HG02970 (cell line): Measurements from ENCODE around the gene CDH23.

Source experiments
- ATAC-seq: cut with Tn5 transposase; IDR thresholded peaks from one replicate; pipeline ENCODE4 v1.9.1; 2021; ENCODE audit warnings: mild to moderate bottlenecking, moderate library complexity, moderate number of reproducible peaks; ENCODE audit not compliant: unreplicated experiment, low FRiP score

The CDH23 gene

DNA sequence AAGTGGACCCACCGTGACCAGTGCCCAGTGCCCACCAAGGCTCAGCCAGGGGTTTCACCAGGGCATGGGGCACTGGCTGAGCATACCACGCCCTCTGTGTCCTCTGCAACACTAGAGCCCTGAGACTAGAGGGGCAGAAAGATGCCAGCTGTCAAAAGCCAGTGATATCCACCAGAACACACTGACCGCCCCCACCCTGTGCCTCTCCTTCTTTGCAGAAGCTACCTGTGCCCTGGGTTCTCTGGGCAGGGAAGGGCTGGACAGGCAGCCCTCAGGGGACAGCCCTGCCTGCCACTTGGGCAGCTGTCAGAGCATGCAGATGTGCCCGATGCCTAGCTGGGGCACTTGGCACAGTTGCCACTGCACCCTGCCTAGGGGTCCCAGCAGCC lies 376.1 kb downstream of the CDH23 start:
- ATAC-seq: no peak

GRCh38 chr10:71773221-71773971 lies 376.7 kb downstream of the CDH23 start, which contains the start of gene VSIR:
TSS of gene VSIR (minus strand) at chr10:71773520. CDS start at chr10:71773439, 81 bp downstream.
- ATAC-seq: peak; percentile 65

GRCh38 chr10:71774916-71775702 lies 378.4 kb downstream of the CDH23 start:
- ATAC-seq: no peak

GRCh38 chr10:71776481-71776925 lies 379.8 kb downstream of the CDH23 start:
- no peak for ATAC-seq

- ATAC-seq: no peak
Measured at GRCh38 chr10:71777213-71777985, 380.7 kb downstream of the CDH23 start.

- no peak for ATAC-seq
Measured at GRCh38 chr10:71778071-71778825, 381.5 kb downstream of the CDH23 start.

DNA sequence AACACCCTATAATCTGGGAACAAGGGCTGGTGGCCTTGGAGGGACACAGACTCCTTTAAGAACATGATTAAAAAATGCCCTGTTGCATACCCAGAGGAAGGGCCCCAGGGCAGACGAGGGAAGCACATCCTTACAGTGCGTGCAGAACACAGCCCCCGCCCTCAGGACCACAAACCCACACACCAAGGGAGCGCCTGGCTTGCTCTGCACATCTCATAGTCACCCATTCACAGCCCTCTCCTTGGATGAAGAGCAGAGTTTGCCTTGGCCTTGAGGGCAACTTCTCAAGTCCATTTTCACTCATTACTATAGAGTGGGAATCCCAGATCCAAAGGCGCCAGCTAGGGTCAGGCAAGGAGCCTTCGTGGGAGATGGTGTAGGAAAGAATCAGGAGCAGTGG lies 382.9 kb downstream of the CDH23 start:
- no peak for ATAC-seq

GRCh38 chr10:71780156-71780555 lies 383.4 kb downstream of the CDH23 start:
- ATAC-seq: no peak

DNA sequence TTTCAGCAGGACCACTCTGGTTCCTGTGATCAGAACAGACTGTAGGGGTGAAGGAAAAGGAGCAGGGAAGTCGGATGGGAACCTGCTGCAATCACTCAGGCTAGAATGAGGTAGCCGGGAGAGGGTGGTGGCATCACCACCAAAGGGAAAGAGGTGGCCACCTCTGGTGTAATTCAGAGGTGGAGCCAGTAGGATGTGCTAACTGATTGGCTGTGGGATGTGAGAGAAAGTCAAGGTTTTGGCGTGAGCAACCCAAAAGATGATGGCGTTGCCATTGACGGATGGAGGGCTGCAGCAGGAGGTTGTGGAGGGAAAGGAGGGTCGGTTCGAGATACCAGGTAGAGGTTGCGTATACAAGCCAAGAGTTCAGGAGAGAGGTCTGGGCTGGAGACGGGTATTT lies 384.0 kb downstream of the CDH23 start:
- ATAC-seq: no peak

DNA sequence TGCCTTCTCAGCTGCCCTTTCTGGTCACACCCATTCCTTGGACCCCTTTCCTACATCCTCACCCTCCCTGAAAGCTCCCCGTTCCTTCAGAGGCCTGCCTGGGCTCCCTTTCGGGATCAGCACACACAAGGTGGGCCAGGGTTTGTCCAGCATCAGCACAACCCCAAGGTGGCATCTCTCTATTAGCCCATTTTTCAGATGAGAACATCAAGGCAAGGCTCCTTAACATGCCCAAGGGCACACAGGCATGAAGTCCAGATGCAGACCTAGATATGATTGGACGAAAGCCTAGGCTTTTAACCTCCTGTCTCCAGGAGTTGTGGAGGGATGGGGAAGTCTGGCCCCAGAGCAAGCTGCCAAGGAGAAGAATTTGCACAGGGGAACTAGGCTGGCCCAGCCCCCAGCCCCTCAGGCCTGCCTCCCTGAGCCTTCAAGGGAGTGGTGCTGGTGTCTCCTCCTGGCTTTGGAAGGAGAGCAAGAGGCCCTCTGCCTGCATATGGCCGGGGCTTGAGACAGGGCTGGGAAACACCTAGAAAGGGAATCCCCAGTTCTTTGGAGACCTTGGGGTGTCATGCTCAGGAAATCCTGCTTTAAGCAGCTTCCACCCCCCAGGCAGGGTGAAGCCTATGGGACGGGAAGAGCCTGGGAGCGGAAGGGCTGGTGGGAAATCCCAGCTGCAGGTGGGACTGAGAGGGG lies 385.6 kb downstream of the CDH23 start:
- ATAC-seq: no peak

DNA sequence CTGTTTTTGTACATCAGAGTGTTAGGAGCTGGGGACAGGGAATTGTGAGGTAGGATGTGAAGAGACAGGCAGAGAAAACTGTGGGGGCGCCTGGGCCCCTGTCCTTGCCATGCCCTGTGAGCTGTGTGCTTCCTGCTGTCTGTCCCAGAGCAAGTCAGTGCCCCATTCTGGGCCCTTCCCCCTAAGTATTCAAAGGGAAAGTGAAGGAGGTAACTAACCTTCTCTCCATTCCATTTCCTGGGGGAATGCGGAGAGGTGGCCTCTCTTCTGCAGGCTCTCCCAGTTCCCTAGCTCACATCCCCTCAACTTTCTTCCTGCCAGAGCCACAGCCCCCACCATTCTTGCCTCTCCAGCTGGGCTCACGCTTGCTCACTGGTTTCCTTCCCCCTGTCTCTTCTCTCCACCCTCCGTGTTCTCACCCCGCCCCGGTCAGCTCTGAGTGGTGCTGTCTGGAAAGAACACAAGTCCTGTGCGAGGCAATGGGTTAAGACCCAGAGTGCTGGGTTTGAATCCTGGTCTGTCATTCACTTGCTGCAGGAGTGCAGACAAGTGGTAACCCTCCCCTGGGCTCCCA lies 386.3 kb downstream of the CDH23 start:
- ATAC-seq: no peak

DNA sequence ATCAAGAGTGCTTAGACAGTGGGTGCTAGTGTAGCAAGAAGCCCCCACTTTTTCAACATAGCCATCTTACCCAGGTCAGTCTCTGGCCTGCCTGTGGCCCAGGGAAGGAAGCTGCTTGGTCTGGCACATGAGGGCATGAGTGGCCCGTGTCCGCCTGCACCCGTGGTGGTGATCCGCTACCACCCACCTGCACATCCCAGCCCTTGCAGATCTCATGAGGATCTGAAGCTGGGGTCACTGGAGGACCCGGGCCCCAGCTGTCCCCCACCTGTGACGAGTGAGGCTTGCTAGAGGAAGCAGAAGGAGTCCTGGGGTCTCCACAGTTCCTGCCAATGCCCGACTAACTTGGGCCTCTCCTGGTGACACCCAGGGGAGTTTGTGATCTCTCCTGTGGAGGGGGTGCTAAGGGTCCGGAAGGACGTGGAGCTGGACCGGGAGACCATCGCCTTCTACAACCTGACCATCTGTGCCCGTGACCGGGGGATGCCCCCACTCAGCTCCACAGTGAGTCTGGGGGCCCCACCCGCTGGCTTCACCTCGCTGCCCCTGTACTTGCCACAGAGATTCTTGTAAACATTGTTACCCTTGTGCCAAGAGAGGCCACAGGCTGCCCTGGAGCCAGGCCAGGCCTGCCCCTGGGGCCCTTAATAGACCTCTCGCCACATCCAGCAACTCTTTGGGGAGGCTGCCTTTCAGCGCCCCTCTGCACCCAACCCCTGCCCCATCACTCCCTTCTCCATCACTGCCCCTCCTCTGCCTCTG lies 387.4 kb downstream of the CDH23 start:
- no peak for ATAC-seq

DNA sequence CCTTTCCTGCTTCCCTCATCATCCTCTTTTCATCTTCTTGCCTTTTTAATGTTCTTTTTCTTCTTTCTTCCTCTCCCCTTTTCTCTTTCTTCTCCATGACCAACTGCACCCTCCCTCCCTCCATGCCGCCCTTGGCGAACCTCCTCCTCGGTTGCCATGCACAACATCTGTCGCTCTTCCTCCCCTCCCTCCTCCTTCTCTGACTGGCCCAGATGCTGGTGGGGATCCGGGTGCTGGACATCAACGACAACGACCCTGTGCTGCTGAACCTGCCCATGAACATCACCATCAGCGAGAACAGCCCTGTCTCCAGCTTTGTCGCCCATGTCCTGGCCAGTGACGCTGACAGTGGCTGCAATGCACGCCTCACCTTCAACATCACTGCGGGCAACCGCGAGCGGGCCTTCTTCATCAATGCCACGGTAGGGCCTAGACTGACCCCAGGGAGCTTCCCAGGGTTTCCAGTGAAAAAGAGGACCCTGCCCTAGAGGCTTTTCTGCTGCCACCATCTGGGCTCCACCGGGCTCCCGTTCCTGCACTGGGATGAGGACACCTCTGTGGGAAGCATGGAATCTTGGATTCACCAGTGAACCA lies 388.1 kb downstream of the CDH23 start:
- ATAC-seq: no peak

DNA sequence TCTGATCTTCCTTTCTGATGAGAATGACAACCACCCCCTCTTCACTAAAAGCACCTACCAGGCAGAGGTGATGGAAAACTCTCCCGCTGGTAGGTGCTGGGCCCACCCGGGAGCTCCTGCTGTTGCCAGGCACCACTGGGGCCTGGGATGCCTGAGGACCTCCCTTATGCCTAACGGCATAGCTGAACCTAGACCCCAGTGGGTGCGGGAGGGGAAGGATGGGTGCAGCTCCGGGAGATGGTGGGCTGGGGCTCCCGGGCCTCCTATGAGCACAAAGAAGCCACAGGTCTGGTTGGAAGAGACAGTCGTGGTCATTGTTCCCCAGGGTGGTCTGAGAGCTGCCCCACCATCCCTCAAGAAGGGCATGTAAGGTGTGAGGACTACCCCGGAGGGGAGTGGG lies 392.2 kb downstream of the CDH23 start:
- no peak for ATAC-seq

- no peak for ATAC-seq
Measured at GRCh38 chr10:71789871-71790270, 393.2 kb downstream of the CDH23 start.

- ATAC-seq: no peak
Measured at GRCh38 chr10:71790749-71791440, 394.2 kb downstream of the CDH23 start.

- ATAC-seq: no peak
Measured at GRCh38 chr10:71795248-71795647, 398.5 kb downstream of the CDH23 start.
